ENCODE measurements around the gene PLD6.

PLD6 gene

DNA sequence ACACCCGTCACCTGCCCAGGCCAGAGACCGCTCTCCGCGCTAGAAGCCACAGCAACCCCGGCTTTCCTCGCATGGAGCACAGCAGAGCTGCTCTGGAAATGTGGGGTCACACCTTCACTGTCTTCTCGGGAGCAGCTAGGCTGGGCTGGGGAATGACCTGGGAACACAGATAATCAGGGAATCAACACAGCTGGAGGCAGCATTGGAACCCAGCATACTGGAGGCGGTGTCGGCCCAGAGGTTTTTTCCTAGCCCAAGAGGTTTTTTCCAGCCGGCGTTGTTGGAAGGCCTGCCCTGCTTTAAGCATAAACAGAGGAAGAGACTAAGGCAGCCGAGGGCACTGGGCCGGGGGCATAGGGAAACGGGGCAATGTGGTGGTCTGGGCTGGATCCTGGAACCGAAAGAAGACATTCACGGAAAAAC lies 791 bp upstream of the PLD6 start:
- no peak overlapping the region for H3K4me3 ChIP-seq (ENCODE audit: low read depth, low read length)
- DNase-seq (ENCODE audit: low read depth), result no peak
- TF ChIP-seq MAX (IDR thresholded peaks at IDR 0.05; ENCODE audit: low read depth, low read length), result no peak
- no peak for TF ChIP-seq POLR2A (IDR thresholded peaks at IDR 0.05; ENCODE audit: extremely low read depth, insufficient read length)
- TF ChIP-seq CTCF (IDR thresholded peaks at IDR 0.05; ENCODE audit: low read depth, low read length), result no peak
- no peak for TF ChIP-seq MYC (IDR thresholded peaks at IDR 0.05; ENCODE audit: low read depth, low read length)

GRCh38 chr17:17205368-17206123 lies 587 bp downstream of the PLD6 start:
- TF ChIP-seq POLR2A (IDR thresholded peaks at IDR 0.05; ENCODE audit: extremely low read depth, insufficient read length), result no peak
- 0 out of 2 replicates have a peak, but pooled peaks have one; percentile 44 for TF ChIP-seq MAX (IDR thresholded peaks at IDR 0.05; ENCODE audit: low read depth, low read length)
- TF ChIP-seq MYC (IDR thresholded peaks at IDR 0.05; ENCODE audit: low read depth, low read length), result peak; percentile 80
- TF ChIP-seq CTCF (IDR thresholded peaks at IDR 0.05; ENCODE audit: low read depth, low read length), result no peak
- peak overlapping the region; percentile 86 for H3K4me3 ChIP-seq (ENCODE audit: low read depth, low read length)

DNA sequence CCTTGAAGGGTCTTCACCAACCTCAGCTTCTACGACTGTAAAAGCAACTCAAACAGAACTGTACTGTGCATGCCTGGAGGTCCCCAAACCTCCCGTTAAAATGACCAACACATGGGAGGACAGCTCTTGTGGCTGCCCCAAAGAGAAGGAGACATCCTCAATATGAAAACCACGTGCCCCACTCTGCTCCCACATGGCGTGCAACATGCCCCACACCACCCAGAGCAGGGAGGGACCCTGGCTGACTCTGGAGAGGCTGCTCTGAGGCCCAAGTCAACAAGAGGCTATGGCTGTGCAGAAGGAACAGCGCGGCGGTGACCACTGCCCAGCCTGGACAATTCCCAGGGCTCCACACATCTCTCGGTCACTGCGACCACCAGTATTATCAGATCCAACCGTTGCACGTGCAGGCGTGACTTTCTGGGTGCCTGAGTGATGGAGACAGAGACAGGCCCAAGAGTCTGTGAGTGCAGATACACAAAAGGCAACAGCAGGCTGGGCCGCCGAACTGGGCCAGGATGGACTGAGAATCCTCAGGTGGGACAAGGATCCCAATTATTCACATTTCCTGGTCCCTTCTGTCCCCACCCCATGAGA lies 1.4 kb downstream of the PLD6 start:
- DNase-seq (ENCODE audit: low read depth), result peak; percentile 51
- TF ChIP-seq MAX (IDR thresholded peaks at IDR 0.05; ENCODE audit: low read depth, low read length) (peak; percentile 92), POLR2A (IDR thresholded peaks at IDR 0.05; ENCODE audit: extremely low read depth, insufficient read length) (no peak), MYC (IDR thresholded peaks at IDR 0.05; ENCODE audit: low read depth, low read length) (peak; percentile 77)
- H3K4me3 ChIP-seq (ENCODE audit: low read depth, low read length), result peak overlapping the region; percentile 86

More at GRCh38 chr17:17205368-17206123, 587 bp downstream of the PLD6 start:
- DNase-seq (ENCODE audit: low read depth), result peak; percentile 83

- TF ChIP-seq MAX (IDR thresholded peaks at IDR 0.05; ENCODE audit: low read depth, low read length) (no peak), POLR2A (IDR thresholded peaks at IDR 0.05; ENCODE audit: extremely low read depth, insufficient read length) (peak; percentile 19), CTCF (IDR thresholded peaks at IDR 0.05; ENCODE audit: low read depth, low read length) (no peak), MYC (IDR thresholded peaks at IDR 0.05; ENCODE audit: low read depth, low read length) (no peak)
- peak; percentile 54 for DNase-seq (ENCODE audit: low read depth)
- H3K4me3 ChIP-seq (ENCODE audit: low read depth, low read length), result peak overlapping the region; percentile 86
These were observed 2.0 kb downstream of the PLD6 start for GRCh38 chr17:17204041-17204591.

DNA sequence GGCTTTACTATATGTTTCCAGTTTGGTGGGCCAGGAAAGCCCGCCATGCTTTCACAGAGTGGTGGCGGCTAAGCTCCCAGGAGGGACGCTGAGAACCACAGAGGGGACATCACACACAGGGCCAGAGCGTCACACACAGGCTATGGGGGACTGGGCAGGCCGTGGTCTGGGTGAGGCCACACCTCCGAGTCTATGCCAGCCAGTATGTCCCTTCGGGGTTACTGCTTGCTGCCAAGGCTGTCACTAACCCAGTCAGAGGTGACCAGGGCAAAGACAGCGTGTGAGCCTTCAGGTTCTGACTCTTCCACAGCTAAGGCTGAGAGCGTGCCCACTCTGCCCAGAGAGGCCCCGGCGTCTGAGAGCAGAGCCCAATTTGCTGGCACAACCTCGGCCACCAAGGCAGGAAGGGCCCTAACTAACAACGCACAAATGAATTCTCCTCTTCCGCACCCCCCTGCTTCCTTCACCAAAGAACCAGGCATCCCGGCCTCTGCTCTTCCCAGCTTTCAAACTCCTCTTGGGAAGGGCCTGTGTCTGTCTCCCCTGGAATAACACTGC lies 2.9 kb downstream of the PLD6 start:
- H3K4me3 ChIP-seq (ENCODE audit: low read depth, low read length), result peak overlapping the region; percentile 86

More for the DNA sequence above, 2.9 kb downstream of the PLD6 start:
- DNase-seq (ENCODE audit: low read depth), result no peak
- TF ChIP-seq MYC (IDR thresholded peaks at IDR 0.05; ENCODE audit: low read depth, low read length) (no peak), MAX (IDR thresholded peaks at IDR 0.05; ENCODE audit: low read depth, low read length) (no peak), CTCF (IDR thresholded peaks at IDR 0.05; ENCODE audit: low read depth, low read length) (no peak), POLR2A (IDR thresholded peaks at IDR 0.05; ENCODE audit: extremely low read depth, insufficient read length) (no peak)
